ENCODE data around the gene PTPRT. TPM values are rescaled to one million over a fixed set of nuclear protein-coding genes. Genes with fewer than 3 reads are reported as not detected.

The PTPRT gene
- total and polyA plus RNA-seq, 2 of the 13 experiments (the other 11 are each of a cell fraction or from before 2014, with no cell fraction given), result under 0.01 to 0.09 TPM

GRCh38 chr20:43194137-43194536, 4.4 kb upstream of the PTPRT start:
- no peak overlapping the region for H3K27ac ChIP-seq (ENCODE audit: extremely low read length, insufficient read depth, low read length)
- no peak for DNase-seq (ENCODE audit: low spot score)
- ChIA-PET CTCF (ENCODE audit: low intra/inter-chr PET ratio, low total read pairs) (no interaction called here), POLR2A (no interaction called here)
- no peaks in the 10 kb centered on the region; the same call in 1 of the 2 replicates for H4K20me1 ChIP-seq (ENCODE audit: insufficient read depth, low read length)
- H3K9ac ChIP-seq (ENCODE audit: insufficient read depth, low read depth, low read length), result no peak overlapping the region
- no peak for ATAC-seq
- no peaks in the 10 kb centered on the region for H3K9me3 ChIP-seq (ENCODE audit: low read length)
- H3K27me3 ChIP-seq (ENCODE audit: control insufficient read depth in 1 of 2, insufficient read depth in 2 of 2, low read length in 2 of 2), result peaks cover 3 to 46% of the 10 kb centered on the region in 2 experiments; a peak in 3 of 5 replicates
- no peaks in the 10 kb centered on the region for H3K36me3 ChIP-seq (replicated peaks in 1 of 2; ENCODE audit: control insufficient read depth in 1 of 2, insufficient read depth in 2 of 2, low read length in 2 of 2)
- no peak overlapping the region for H3K4me2 ChIP-seq (ENCODE audit: low read depth, low read length)
- 3% methylated on average over 9 of the region's 9 CpGs for WGBS (ENCODE audit: low lambda C conversion rate)
- intact Hi-C loops (cut with micrococcal nuclease; ENCODE audit: unreplicated experiment), result no loop called here
- H3K4me3 ChIP-seq (replicated peaks in 1 of 3; ENCODE audit: insufficient read depth in 1 of 3, low read depth in 2 of 3, low read length in 3 of 3), result no peak overlapping the region
- no TSS peak for BruUV-seq (replicated peaks)
- H2AFZ ChIP-seq (ENCODE audit: low read length), result no peak overlapping the region
- no peaks in the 10 kb centered on the region for H3K4me1 ChIP-seq (ENCODE audit: insufficient read depth, low read length)
- in situ Hi-C loops (cut with HindIII; ENCODE audit: extremely low pct_ligation_motif_present, low pct_unique_long_range_greater_than_20kb), result loop anchor here (5.0 to 10.0 kb wide), 3 partner anchors 989 to 1457 kb away; no protein-coding TSS in a partner anchor
- no peaks in the 10 kb centered on the region for H3K79me2 ChIP-seq (ENCODE audit: insufficient read depth, low read length)
- FAIRE-seq, result no peak
- no peak for TF ChIP-seq ZNF34 (CRISPR knock-in tag; IDR thresholded peaks at IDR 0.05; ENCODE audit: borderline replicate concordance)
- TF ChIP-seq POGZ (CRISPR knock-in tag; IDR thresholded peaks at IDR 0.05), result no peak
- TF ChIP-seq FOXP1 (IDR thresholded peaks at IDR 0.05), result no peak
- no peak for TF ChIP-seq FOXP1 (CRISPR knock-in tag; IDR thresholded peaks at IDR 0.05)
- TF ChIP-seq PHF21A (CRISPR knock-in tag; IDR thresholded peaks at IDR 0.05), result no peak
- TF ChIP-seq BRD4 (CRISPR knock-in tag; IDR thresholded peaks at IDR 0.05), result no peak
- TF ChIP-seq ESRRA (CRISPR knock-in tag; IDR thresholded peaks at IDR 0.05; ENCODE audit: low read depth), result no peak
- no peak for TF ChIP-seq THAP9 (CRISPR knock-in tag; IDR thresholded peaks at IDR 0.05; ENCODE audit: borderline replicate concordance)
- TF ChIP-seq XBP1 (CRISPR knock-in tag; IDR thresholded peaks at IDR 0.05), result no peak
- TF ChIP-seq ZNF512B (CRISPR knock-in tag; IDR thresholded peaks at IDR 0.05; ENCODE audit: borderline replicate concordance), result no peak
- TF ChIP-seq PLSCR1 (CRISPR knock-in tag; IDR thresholded peaks at IDR 0.05; ENCODE audit: borderline replicate concordance), result no peak
- no peak for TF ChIP-seq YEATS2 (CRISPR knock-in tag; IDR thresholded peaks at IDR 0.05; ENCODE audit: borderline replicate concordance)
- TF ChIP-seq WIZ (CRISPR knock-in tag; IDR thresholded peaks at IDR 0.05), result no peak
- no peak for TF ChIP-seq ZBTB20 (CRISPR knock-in tag; IDR thresholded peaks at IDR 0.05; ENCODE audit: borderline replicate concordance, low read depth)
- TF ChIP-seq ZNF276 (CRISPR knock-in tag; IDR thresholded peaks at IDR 0.05; ENCODE audit: low read depth), result no peak
- no peak for TF ChIP-seq ZNF781 (CRISPR knock-in tag; IDR thresholded peaks at IDR 0.05; ENCODE audit: borderline replicate concordance, not compliant biosample characterization)
- no peak for TF ChIP-seq POLR2AphosphoS2 (IDR thresholded peaks at IDR 0.05; ENCODE audit: low read depth, low read length)
- TF ChIP-seq ZNF431 (CRISPR knock-in tag; IDR thresholded peaks at IDR 0.05; ENCODE audit: borderline replicate concordance, low read depth), result no peak
